ENCODE results near the gene CARM1. TPM values are rescaled to one million over a fixed set of nuclear protein-coding genes. Genes with fewer than 3 reads are reported as not detected.

Gene CARM1
- total RNA-seq, 6 experiments from 2014 or later, result 13.7 to 20.5 (median 17.5) TPM

DNA sequence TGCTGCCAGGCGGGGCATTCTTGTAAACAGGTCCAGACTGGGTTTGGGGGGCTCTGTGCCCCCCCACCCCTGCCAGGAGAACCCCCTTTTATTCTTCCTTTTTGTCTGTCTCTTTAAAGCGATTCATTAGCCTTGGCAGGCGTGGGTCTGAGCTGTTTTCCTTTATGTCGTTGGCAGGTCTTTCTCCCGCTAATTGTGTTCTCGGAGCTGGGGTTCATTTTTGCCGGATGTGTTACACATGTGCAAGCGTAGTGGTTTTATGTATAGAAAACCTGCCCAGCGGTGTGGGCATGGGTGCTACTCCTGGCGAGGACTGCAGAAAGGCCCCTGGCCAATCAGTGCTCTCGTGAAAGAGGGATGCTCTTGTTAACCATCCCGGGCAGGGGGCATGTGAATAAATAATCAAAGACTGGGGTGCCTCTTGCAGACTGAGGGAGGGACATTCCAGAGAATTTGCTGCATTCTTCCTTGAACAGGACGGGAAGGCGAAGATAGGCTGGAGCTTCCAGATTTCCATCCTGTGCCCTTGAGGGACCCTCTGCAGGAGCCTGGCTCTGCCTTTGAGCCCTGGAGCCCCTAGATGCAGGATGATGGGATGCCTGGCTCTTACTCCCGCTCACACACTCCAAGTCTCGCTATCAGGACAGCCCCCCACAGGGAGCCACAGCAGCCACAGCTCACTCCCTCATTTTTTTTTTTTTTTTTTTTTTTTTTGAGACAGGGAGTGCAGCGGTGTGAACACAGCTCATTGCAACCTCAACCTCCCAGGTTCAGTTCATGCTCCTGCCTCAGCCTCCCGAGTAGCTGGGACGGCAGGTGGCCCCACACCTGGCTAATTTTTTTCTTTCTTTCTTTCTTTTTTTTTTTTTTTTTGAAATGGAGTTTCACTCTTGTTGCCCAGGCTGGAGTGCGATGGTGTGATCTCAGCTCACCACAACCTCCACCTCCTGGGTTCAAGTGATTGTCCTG lies 14.1 kb downstream of the CARM1 start:
- H3K27me3 ChIP-seq, result no peaks in the 10 kb centered on the region
- DNase-seq (no peak), ATAC-seq (no peak)
- no peak overlapping the region for H3K4me3 ChIP-seq
- no peak overlapping the region for H3K27ac ChIP-seq
- WGBS (ENCODE audit: insufficient coverage, low coverage, low lambda C conversion rate, missing lambda C conversion rate), result 77% methylated on average over 15 of the region's 20 CpGs
- no peaks in the 10 kb centered on the region for H3K9me3 ChIP-seq
- H3K36me3 ChIP-seq, result no peaks in the 10 kb centered on the region
- peaks cover 0 to 18% (median 9%) of the 10 kb centered on the region in 4 donors for H3K4me1 ChIP-seq
- TF ChIP-seq POLR2A (IDR thresholded peaks at IDR 0.05), result no peak
- TF ChIP-seq, protein P1, sequence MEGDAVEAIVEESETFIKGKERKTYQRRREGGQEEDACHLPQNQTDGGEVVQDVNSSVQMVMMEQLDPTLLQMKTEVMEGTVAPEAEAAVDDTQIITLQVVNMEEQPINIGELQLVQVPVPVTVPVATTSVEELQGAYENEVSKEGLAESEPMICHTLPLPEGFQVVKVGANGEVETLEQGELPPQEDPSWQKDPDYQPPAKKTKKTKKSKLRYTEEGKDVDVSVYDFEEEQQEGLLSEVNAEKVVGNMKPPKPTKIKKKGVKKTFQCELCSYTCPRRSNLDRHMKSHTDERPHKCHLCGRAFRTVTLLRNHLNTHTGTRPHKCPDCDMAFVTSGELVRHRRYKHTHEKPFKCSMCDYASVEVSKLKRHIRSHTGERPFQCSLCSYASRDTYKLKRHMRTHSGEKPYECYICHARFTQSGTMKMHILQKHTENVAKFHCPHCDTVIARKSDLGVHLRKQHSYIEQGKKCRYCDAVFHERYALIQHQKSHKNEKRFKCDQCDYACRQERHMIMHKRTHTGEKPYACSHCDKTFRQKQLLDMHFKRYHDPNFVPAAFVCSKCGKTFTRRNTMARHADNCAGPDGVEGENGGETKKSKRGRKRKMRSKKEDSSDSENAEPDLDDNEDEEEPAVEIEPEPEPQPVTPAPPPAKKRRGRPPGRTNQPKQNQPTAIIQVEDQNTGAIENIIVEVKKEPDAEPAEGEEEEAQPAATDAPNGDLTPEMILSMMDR (IDR thresholded peaks at IDR 0.05), result no peak
- intact Hi-C loops (cut with DNase I), result no loop called here

DNA sequence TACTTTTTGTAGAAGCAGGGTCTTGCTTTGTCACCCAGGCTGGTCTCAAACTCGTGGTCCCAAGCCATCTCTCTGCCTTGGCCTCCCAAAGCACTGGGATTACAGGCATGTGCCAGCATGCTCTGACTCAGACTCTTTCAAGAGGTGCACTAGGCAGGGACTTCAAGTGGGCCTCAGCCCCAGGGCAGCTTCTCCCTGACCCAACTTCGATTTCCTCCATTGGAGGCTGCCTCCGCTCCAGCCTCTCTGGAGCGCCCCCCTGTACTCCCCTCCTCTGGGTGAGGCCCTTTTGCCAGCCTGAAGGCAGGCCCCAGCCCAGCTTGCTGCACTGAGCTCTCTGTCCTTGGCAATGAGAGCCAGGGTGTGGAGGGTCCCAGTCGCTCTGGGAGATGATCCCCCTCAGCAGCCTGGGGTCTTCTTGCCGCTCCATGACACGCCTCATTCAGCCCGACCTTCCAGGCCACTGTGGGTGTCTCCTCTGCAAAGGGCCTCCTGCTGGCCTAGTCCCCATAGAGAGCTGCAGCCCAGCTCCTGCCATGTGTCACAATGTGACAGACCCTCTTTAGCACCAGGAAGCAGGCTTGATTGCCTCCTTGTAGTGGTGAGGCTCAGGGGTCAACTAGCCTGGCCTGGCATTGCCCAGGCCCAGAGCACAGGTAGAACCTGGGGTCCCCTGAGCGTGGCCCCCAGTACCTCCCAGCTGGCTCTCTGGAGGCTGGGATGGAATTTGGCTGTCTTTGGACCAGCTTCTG lies 16.4 kb downstream of the CARM1 start:
- no peak for DNase-seq
- intact Hi-C loops (cut with DNase I), result no loop called here
- Histone ChIP-seq H3K9me3 (no peaks in the 10 kb centered on the region), H3K27ac (no peak overlapping the region), H3K27me3 (no peaks in the 10 kb centered on the region), H3K36me3 (no peaks in the 10 kb centered on the region), H3K4me1 (no peaks in the 10 kb centered on the region), H3K4me3 (no peak overlapping the region)
- TF ChIP-seq POLR2A (IDR thresholded peaks at IDR 0.05), result no peak
- TF ChIP-seq, protein P1 (IDR thresholded peaks at IDR 0.05), result no peak
- WGBS (ENCODE audit: insufficient coverage, low coverage, low lambda C conversion rate, missing lambda C conversion rate), result 92% methylated on average over 4 of the region's 9 CpGs
- no peak for ATAC-seq

DNA sequence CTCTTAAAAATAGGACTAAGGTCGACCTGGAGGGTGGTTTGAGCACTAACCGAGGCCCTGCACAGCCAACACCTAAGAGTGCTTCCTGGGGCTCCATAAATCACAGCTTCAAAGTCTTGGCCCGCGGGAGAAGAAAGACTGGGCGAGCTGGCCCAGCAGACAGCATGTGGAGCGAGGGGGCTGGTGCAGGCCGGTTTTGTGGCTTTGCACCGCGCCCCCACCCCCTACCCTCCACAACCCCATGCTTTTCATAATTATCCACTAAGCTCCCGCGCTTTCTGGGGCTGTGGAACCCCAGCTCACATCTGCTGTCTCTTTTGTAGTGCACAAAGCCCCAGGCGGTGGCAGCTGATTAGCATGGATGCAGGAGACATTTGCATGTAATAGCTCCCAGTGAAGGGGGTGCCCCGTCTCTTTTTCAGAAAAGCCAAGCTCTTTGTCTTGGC lies 17.1 kb downstream of the CARM1 start:
- ATAC-seq (no peak), DNase-seq (no peak)
- Histone ChIP-seq H3K4me1 (no peaks in the 10 kb centered on the region), H3K27me3 (no peaks in the 10 kb centered on the region), H3K9me3 (no peaks in the 10 kb centered on the region), H3K27ac (no peak overlapping the region), H3K4me3 (no peak overlapping the region), H3K36me3 (no peaks in the 10 kb centered on the region)
- WGBS (ENCODE audit: insufficient coverage, low coverage, low lambda C conversion rate, missing lambda C conversion rate), result 96% methylated on average over 4 of the region's 13 CpGs
- no peak for TF ChIP-seq POLR2A (IDR thresholded peaks at IDR 0.05)
- TF ChIP-seq, protein P1 (IDR thresholded peaks at IDR 0.05), result no peak
- intact Hi-C loops (cut with DNase I), result no loop called here

DNA sequence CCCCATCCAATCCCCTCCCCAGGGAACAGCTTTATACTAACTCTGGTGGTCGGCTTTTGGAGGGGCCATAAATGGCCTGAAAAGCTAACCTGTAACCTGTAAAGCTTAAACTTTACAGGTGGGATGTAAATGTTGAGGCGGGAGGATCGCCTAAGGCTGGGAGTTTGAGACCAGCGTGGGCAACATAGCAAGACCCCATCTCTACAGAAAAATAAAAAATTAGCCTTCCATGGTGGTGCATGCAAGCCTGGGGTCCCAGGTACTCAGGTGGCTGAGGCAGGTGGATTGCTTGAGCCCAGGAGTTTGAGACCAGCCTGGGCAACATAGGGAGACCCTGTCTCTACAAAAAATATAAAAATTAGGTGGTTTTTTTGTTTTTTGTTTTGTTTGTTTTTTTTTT lies 18.5 kb downstream of the CARM1 start:
- intact Hi-C loops (cut with DNase I), result no loop called here
- no peaks in the 10 kb centered on the region for H3K36me3 ChIP-seq
- TF ChIP-seq, protein P1 (IDR thresholded peaks at IDR 0.05), result no peak
- no peak for TF ChIP-seq POLR2A (IDR thresholded peaks at IDR 0.05)
- H3K27ac ChIP-seq, result no peak overlapping the region
- DNase-seq (no peak), ATAC-seq (no peak)
- no peak overlapping the region for H3K4me3 ChIP-seq
- 100% methylated on average over 4 of the region's 4 CpGs for WGBS (ENCODE audit: insufficient coverage, low coverage, low lambda C conversion rate, missing lambda C conversion rate)
- H3K4me1 ChIP-seq, result no peaks in the 10 kb centered on the region
- H3K9me3 ChIP-seq, result no peaks in the 10 kb centered on the region
- H3K27me3 ChIP-seq, result no peaks in the 10 kb centered on the region

All from right lobe of liver (tissue), 6 donors.